22Rv1 (cell line): ENCODE measurements around the gene KCTD13.

Experiments
- ZFX ChIP-seq: fragments of 450-650 bp; IDR thresholded peaks from 2 replicates; pipeline ENCODE4 v1.6.1; 2017; ENCODE audit warnings: antibody characterized with exemption, borderline replicate concordance
- TF ChIP-seq, protein P1 (sequence below): fragments of 450-650 bp; IDR thresholded peaks from 2 replicates; pipeline ENCODE4 v1.5.1; 2017; ENCODE audit warnings: mild to moderate bottlenecking

DNA sequence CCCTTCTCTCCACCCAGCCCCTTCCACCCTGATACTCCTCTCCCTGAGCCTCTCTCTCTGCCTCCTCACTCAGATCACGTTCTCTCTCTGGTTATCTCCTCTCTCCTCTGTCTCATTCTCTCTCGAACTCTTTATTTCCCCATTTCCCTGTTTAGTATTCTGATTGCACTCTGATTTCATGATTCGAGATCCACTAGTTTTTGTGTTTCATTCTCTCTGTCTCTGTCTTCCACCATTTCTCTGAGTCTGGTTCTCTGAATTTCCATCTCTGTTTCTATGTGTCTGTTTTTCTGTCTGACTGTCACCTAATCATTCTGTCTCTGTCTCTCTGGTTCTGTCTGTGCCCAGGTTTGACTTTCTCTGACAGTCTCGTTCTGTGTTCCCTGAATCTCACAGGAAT lies 28.7 kb downstream of the KCTD13 start:
- TF ChIP-seq, protein P1, sequence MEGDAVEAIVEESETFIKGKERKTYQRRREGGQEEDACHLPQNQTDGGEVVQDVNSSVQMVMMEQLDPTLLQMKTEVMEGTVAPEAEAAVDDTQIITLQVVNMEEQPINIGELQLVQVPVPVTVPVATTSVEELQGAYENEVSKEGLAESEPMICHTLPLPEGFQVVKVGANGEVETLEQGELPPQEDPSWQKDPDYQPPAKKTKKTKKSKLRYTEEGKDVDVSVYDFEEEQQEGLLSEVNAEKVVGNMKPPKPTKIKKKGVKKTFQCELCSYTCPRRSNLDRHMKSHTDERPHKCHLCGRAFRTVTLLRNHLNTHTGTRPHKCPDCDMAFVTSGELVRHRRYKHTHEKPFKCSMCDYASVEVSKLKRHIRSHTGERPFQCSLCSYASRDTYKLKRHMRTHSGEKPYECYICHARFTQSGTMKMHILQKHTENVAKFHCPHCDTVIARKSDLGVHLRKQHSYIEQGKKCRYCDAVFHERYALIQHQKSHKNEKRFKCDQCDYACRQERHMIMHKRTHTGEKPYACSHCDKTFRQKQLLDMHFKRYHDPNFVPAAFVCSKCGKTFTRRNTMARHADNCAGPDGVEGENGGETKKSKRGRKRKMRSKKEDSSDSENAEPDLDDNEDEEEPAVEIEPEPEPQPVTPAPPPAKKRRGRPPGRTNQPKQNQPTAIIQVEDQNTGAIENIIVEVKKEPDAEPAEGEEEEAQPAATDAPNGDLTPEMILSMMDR, result no peak
- no peak for TF ChIP-seq ZFX
